ENCODE results near the gene TRIP12.
"Not testable (repeated sequence)": the region's sequence is repeated elsewhere in the genome, so short reads cannot be mapped to it uniquely, and the experiment has no call there.

Gene TRIP12

GRCh38 chr2:229874647-229875046, 47.2 kb downstream of the TRIP12 start:
- no peak for DNase-seq (ENCODE audit: low spot score)

- no peak for DNase-seq (ENCODE audit: low spot score)
Measured at GRCh38 chr2:229873123-229873581, 48.7 kb downstream of the TRIP12 start.

GRCh38 chr2:229870903-229871656, 50.7 kb downstream of the TRIP12 start:
- DNase-seq (ENCODE audit: low spot score): no peak

- no peak for DNase-seq (ENCODE audit: low spot score)
Measured at GRCh38 chr2:229869226-229869625, 52.6 kb downstream of the TRIP12 start.

GRCh38 chr2:229868794-229869193, 53.0 kb downstream of the TRIP12 start:
- no peak for DNase-seq (ENCODE audit: low spot score)

- DNase-seq (ENCODE audit: low spot score): no peak
Measured at GRCh38 chr2:229865033-229865432, 56.8 kb downstream of the TRIP12 start.

GRCh38 chr2:229861431-229861830, 60.4 kb downstream of the TRIP12 start:
- DNase-seq (ENCODE audit: low spot score): no peak

GRCh38 chr2:229860334-229860733, 61.5 kb downstream of the TRIP12 start:
- no peak for DNase-seq (ENCODE audit: low spot score)

- DNase-seq (ENCODE audit: low spot score): no peak
Measured at GRCh38 chr2:229858351-229858750, 63.5 kb downstream of the TRIP12 start.

- DNase-seq (ENCODE audit: low spot score): no peak
Measured at GRCh38 chr2:229857634-229858033, 64.2 kb downstream of the TRIP12 start.

- DNase-seq (ENCODE audit: low spot score): no peak
Measured at GRCh38 chr2:229856413-229856812, 65.4 kb downstream of the TRIP12 start.

- DNase-seq (ENCODE audit: low spot score): no peak
Measured at GRCh38 chr2:229855116-229855515, 66.7 kb downstream of the TRIP12 start.

GRCh38 chr2:229852565-229852964, 69.2 kb downstream of the TRIP12 start:
- DNase-seq (ENCODE audit: low spot score): no peak

- no peak for DNase-seq (ENCODE audit: low spot score)
Measured at GRCh38 chr2:229851870-229852269, 69.9 kb downstream of the TRIP12 start.

- not testable (repeated sequence) for DNase-seq (ENCODE audit: low spot score)
Measured at GRCh38 chr2:229850355-229851275, 71.2 kb downstream of the TRIP12 start.

- DNase-seq (ENCODE audit: low spot score): no peak
Measured at GRCh38 chr2:229849073-229849472, 72.7 kb downstream of the TRIP12 start.

- DNase-seq (ENCODE audit: low spot score): no peak
Measured at GRCh38 chr2:229843613-229844012, 78.2 kb downstream of the TRIP12 start.

- DNase-seq (ENCODE audit: low spot score): no peak
Measured at GRCh38 chr2:229838729-229839128, 83.1 kb downstream of the TRIP12 start.

GRCh38 chr2:229836847-229837246, 85.0 kb downstream of the TRIP12 start:
- DNase-seq (ENCODE audit: low spot score): no peak

- DNase-seq (ENCODE audit: low spot score): no peak
Measured at GRCh38 chr2:229835596-229836283, 86.1 kb downstream of the TRIP12 start.

- not testable (repeated sequence) for DNase-seq (ENCODE audit: low spot score)
Measured at GRCh38 chr2:229834368-229834767, 87.4 kb downstream of the TRIP12 start.

GRCh38 chr2:229832510-229832898, 89.3 kb downstream of the TRIP12 start:
- no peak for DNase-seq (ENCODE audit: low spot score)

Measured in HuH-7 (cell line).